Neural crest cell (in vitro differentiated cells): ENCODE results near the gene CREB5. TPM values are rescaled to one million over a fixed set of nuclear protein-coding genes. Genes with fewer than 3 reads are reported as not detected.

Source experiments
- DNase-seq: peaks from one replicate; pipeline ENCODE4 v3.0.0; 2021; ENCODE audit warnings: low read depth, mixed read lengths, low spot score
- H3K27ac Mint-ChIP-seq: one replicate; pipeline ENCODE4 v1.8.0; 2021; ENCODE audit warnings: mild to moderate bottlenecking, mixed read lengths; ENCODE audit not compliant: unreplicated experiment
- H3K27me3 Mint-ChIP-seq: 2 replicates; pipeline ENCODE4 v1.8.0; 2021; ENCODE audit warnings: low read depth, mild to moderate bottlenecking, mixed read lengths
- H3K36me3 Mint-ChIP-seq: 2 replicates; pipeline ENCODE4 v1.8.0; 2021; ENCODE audit warnings: low read depth, mild to moderate bottlenecking, mixed read lengths
- H3K4me1 Mint-ChIP-seq: 2 replicates; pipeline ENCODE4 v1.8.0; 2021; ENCODE audit warnings: mixed read lengths
- H3K4me3 Mint-ChIP-seq: one replicate; pipeline ENCODE4 v1.8.0; 2021; ENCODE audit warnings: mild to moderate bottlenecking, mixed read lengths
- H3K9me3 Mint-ChIP-seq: 2 replicates; pipeline ENCODE4 v1.8.0; 2021; ENCODE audit warnings: mixed read lengths
- CTCF ChIP-seq: fragments of 200-600 bp; sonication (generic); conservative IDR thresholded peaks from 2 replicates; pipeline ENCODE4 v1.5.0; 2021; ENCODE audit warnings: antibody characterized with exemption, mild to moderate bottlenecking
- total RNA-seq: library from RNA; stranded (reverse); gene quantifications from 2 replicates; pipeline ENCODE4 v1.2.1, GENCODE V29; 2021

The CREB5 gene
- total RNA-seq, 1 donor from 2014 or later, result 8.3 TPM

GRCh38 chr7:28533267-28533666, 120.9 kb downstream of the CREB5 start:
- H3K9me3 Mint-ChIP-seq, result peaks cover 6% of the 10 kb centered on the region
- peaks cover 29% of the 10 kb centered on the region for H3K4me1 Mint-ChIP-seq
- no peaks in the 10 kb centered on the region for H3K27me3 Mint-ChIP-seq
- H3K4me3 Mint-ChIP-seq, result no peak overlapping the region
- DNase-seq, result no peak
- peak overlapping the region; percentile 65 for H3K27ac Mint-ChIP-seq
- no peak for TF ChIP-seq CTCF
- no peaks in the 10 kb centered on the region for H3K36me3 Mint-ChIP-seq

- DNase-seq, result peak; percentile 29
- no peak for TF ChIP-seq CTCF
- H3K4me3 Mint-ChIP-seq, result peak overlapping the region; percentile 1
- peak overlapping the region; percentile 65 for H3K27ac Mint-ChIP-seq
- peaks cover 29% of the 10 kb centered on the region for H3K4me1 Mint-ChIP-seq
- H3K27me3 Mint-ChIP-seq, result no peaks in the 10 kb centered on the region
- H3K36me3 Mint-ChIP-seq, result no peaks in the 10 kb centered on the region
- peaks cover 6% of the 10 kb centered on the region for H3K9me3 Mint-ChIP-seq
Measured at GRCh38 chr7:28533731-28534531, 121.6 kb downstream of the CREB5 start.

- Mint-ChIP-seq H3K4me1 (peaks cover 28% of the 10 kb centered on the region), H3K27ac (no peak overlapping the region), H3K9me3 (peaks cover 6% of the 10 kb centered on the region), H3K27me3 (no peaks in the 10 kb centered on the region), H3K4me3 (no peak overlapping the region), H3K36me3 (no peaks in the 10 kb centered on the region)
- TF ChIP-seq CTCF, result peak; percentile 56
- DNase-seq, result peak; percentile 5
Measured at GRCh38 chr7:28536259-28536658, 123.9 kb downstream of the CREB5 start.

- Mint-ChIP-seq H3K4me3 (no peak overlapping the region), H3K9me3 (no peaks in the 10 kb centered on the region), H3K27me3 (no peaks in the 10 kb centered on the region), H3K27ac (no peak overlapping the region), H3K36me3 (no peaks in the 10 kb centered on the region), H3K4me1 (peaks cover 27% of the 10 kb centered on the region)
- DNase-seq, result no peak
- TF ChIP-seq CTCF, result no peak
Measured at GRCh38 chr7:28539289-28539981, 127.1 kb downstream of the CREB5 start.

- H3K27me3 Mint-ChIP-seq, result no peaks in the 10 kb centered on the region
- H3K27ac Mint-ChIP-seq, result no peak overlapping the region
- H3K4me3 Mint-ChIP-seq, result no peak overlapping the region
- TF ChIP-seq CTCF, result no peak
- H3K4me1 Mint-ChIP-seq, result peaks cover 17% of the 10 kb centered on the region
- no peak for DNase-seq
- H3K36me3 Mint-ChIP-seq, result peaks cover 10% of the 10 kb centered on the region
- peaks cover 5% of the 10 kb centered on the region for H3K9me3 Mint-ChIP-seq
Measured at GRCh38 chr7:28542410-28542809, 130.1 kb downstream of the CREB5 start.
